Pancreas (tissue), 10 donors: ENCODE data around the gene STK39. TPM values are rescaled to one million over a fixed set of nuclear protein-coding genes. Genes with fewer than 3 reads are reported as not detected.

Experiments used
- ATAC-seq, 4 donors: fragments of 200-7000 bp; cut with Tn5 transposase; one replicate each; pipeline versions ENCODE4 v1.8.0 to v1.9.1; 2020; ENCODE audit warnings: mild to moderate bottlenecking in 4 of 4, moderate library complexity in 4 of 4
- DNase-seq, 6 donors: peaks; one replicate each; pipeline ENCODE4 v3.0.0-alpha.2; 2020
- FAIRE-seq: peaks from 2 replicates; lab custom pipeline; 2012; peaks lifted over from hg19 to GRCh38; lab: Jason Lieb, UNC
- H3K27ac ChIP-seq, 4 donors: fragments of 200-600 bp; sonication (generic); 1 replicate in 3 of 4; 2 replicates in 1 of 4; pipeline versions ENCODE4 v1.5.0 to v1.8.0; 2020
- H3K27me3 ChIP-seq, 4 donors: fragments of 200-600 bp; one replicate each; pipeline ENCODE4 v1.8.0; 2021
- H3K36me3 ChIP-seq, 3 donors: fragments of 200-600 bp; sonication (generic) in 1 of 3; one replicate each; pipeline versions ENCODE4 v1.5.0 to v1.8.0; 2020 to 2021
- H3K4me1 ChIP-seq, 3 donors: fragments of 200-600 bp; one replicate each; pipeline ENCODE4 v1.8.0; 2021
- H3K4me3 ChIP-seq, 4 donors: fragments of 200-600 bp; sonication (generic) in 2 of 4; one replicate each; pipeline versions ENCODE4 v1.5.0 to v1.8.0; 2020 to 2021
- H3K9me3 ChIP-seq, 4 donors: fragments of 200-600 bp; one replicate each; pipeline ENCODE4 v1.8.0; 2021
- CTCF ChIP-seq, 4 donors: fragments of 200-600 bp; sonication (generic) in 3 of 4; IDR thresholded peaks; one replicate each; pipeline versions ENCODE4 v1.5.0 to v1.8.0; 2021; ENCODE audit warnings: antibody characterized with exemption in 4 of 4
- WGBS, 2 donors: extraction: QIAGEN DNeasy Blood & Tissue Kit; methylation state at CpG; one replicate each; pipeline ENCODE4 v1.1.7; 2013; 5-methylcytosine and 5-hydroxymethylcytosine counted together
- intact Hi-C, 3 donors: fragments of 100-400 bp; cut with DNase I; formaldehyde crosslinking; loops; one replicate each; pipeline versions ENCODE4 v1.11.1 to v1.14.2; 2022
- polyA plus RNA-seq, 2 donors: library from polyadenylated mRNA; stranded (reverse); fragments of 200-250 nt; gene quantifications; one replicate each; pipeline ENCODE4 v1.2.3, GENCODE V29; 2013
- total RNA-seq, 6 donors: library from RNA; stranded (reverse); fragmentation: NEBNext Ultra II Directional in 4 of 6; extraction: Animal tissue kit (Norgen Biotek cat#: 25700) in 4 of 6; gene quantifications; one replicate each; pipeline versions ENCODE4 v1.2.1 to v1.2.4, GENCODE V29; 2021 to 2023
- donor health status: healthy with polysubstance abuse.
- donor health status: DM: no; HTN: no; CAD: no; lungs with moderate emphysema.
- donor health status: DM: no; HTN: no; CAD: no.
- donor health status: control.
- donor health status: control.
- donor health status: Bipolar disorder and iron deficiency.
- donor health status: DM: yes; HTN: yes; CAD: no.
- donor health status: DM: no; HTN: no; CAD: no.
- donor health status: DM: no; HTN: no; CAD: no.
- donor health status: DM: yes; HTN: yes; CAD: no.

STK39 gene
- total and polyA plus RNA-seq, 8 donors, result 9.5 to 23.1 (median 15.5) TPM

- Histone ChIP-seq H3K27ac (no peak overlapping the region), H3K9me3 (no peaks in the 10 kb centered on the region), H3K4me1 (no peaks in the 10 kb centered on the region), H3K27me3 (no peaks in the 10 kb centered on the region), H3K4me3 (no peak overlapping the region), H3K36me3 (no peaks in the 10 kb centered on the region)
- intact Hi-C loops, result no loop called here
- WGBS, 2 donors, result 94 to 95% methylated on average over 1 of the region's 1 CpG
- DNase-seq, result no peak
- no peak for ATAC-seq
- TF ChIP-seq CTCF (IDR thresholded peaks at IDR 0.05), result no peak
- no peak for FAIRE-seq
Measured at GRCh38 chr2:168089200-168089599, 158.2 kb downstream of the STK39 start.

- ATAC-seq (no peak), FAIRE-seq (no peak), DNase-seq (no peak)
- no peaks in the 10 kb centered on the region for H3K9me3 ChIP-seq
- no peak overlapping the region for H3K4me3 ChIP-seq
- no peaks in the 10 kb centered on the region for H3K4me1 ChIP-seq
- H3K36me3 ChIP-seq, result no peaks in the 10 kb centered on the region
- H3K27ac ChIP-seq, result no peak overlapping the region
- 94% methylated on average over 4 of the region's 4 CpGs for WGBS, 2 donors
- no peaks in the 10 kb centered on the region for H3K27me3 ChIP-seq
- TF ChIP-seq CTCF (IDR thresholded peaks at IDR 0.05), result no peak
- intact Hi-C loops, result no loop called here
Measured at GRCh38 chr2:168087401-168087800, 160.0 kb downstream of the STK39 start.

GRCh38 chr2:168086851-168087250 lies 160.5 kb downstream of the STK39 start:
- DNase-seq (no peak), ATAC-seq (peak in 1 of 4 donors; percentile 35), FAIRE-seq (no peak)
- no peak for TF ChIP-seq CTCF (IDR thresholded peaks at IDR 0.05)
- H3K27me3 ChIP-seq, result no peaks in the 10 kb centered on the region
- no peaks in the 10 kb centered on the region for H3K36me3 ChIP-seq
- intact Hi-C loops, result no loop called here
- H3K27ac ChIP-seq, result no peak overlapping the region
- 65 to 69% methylated on average over 5 of the region's 5 CpGs for WGBS, 2 donors
- no peaks in the 10 kb centered on the region for H3K4me1 ChIP-seq
- no peak overlapping the region for H3K4me3 ChIP-seq
- H3K9me3 ChIP-seq, result no peaks in the 10 kb centered on the region

GRCh38 chr2:168085801-168086361 lies 161.5 kb downstream of the STK39 start:
- H3K27ac ChIP-seq, result no peak overlapping the region
- 77% methylated on average over 4 of the region's 4 CpGs for WGBS, 2 donors
- FAIRE-seq, result no peak

More at GRCh38 chr2:168085801-168086361, 161.5 kb downstream of the STK39 start:
- H3K9me3 ChIP-seq, result no peaks in the 10 kb centered on the region
- no peaks in the 10 kb centered on the region for H3K4me1 ChIP-seq
- no peak for ATAC-seq
- no peak for DNase-seq
- no peaks in the 10 kb centered on the region for H3K36me3 ChIP-seq
- intact Hi-C loops, result no loop called here
- H3K27me3 ChIP-seq, result no peaks in the 10 kb centered on the region
- no peak for TF ChIP-seq CTCF (IDR thresholded peaks at IDR 0.05)
- no peak overlapping the region for H3K4me3 ChIP-seq
